GM21825 (cell line): ENCODE results near the gene COQ8B.

Experiments
- ATAC-seq: cut with Tn5 transposase; IDR thresholded peaks from one replicate; pipeline ENCODE4 v1.9.1; 2021; ENCODE audit warnings: mild to moderate bottlenecking, moderate library complexity; ENCODE audit not compliant: unreplicated experiment

The COQ8B gene

GRCh38 chr19:40642051-40642706 is 74.5 kb downstream of the COQ8B start:
- no peak for ATAC-seq
